ENCODE results near the gene ABHD2. TPM values are rescaled to one million over a fixed set of nuclear protein-coding genes. Genes with fewer than 3 reads are reported as not detected.

Gene ABHD2
- total and polyA plus RNA-seq, 2 experiments from 2014 or later = 5.2 to 15.2 TPM

GRCh38 chr15:89131731-89132130 lies 43.5 kb downstream of the ABHD2 start (continued):
- no peak for TF ChIP-seq CTCF (conservative IDR thresholded peaks at IDR 0.05; ENCODE audit: low read depth in 2 of 2)
- no peak for TF ChIP-seq CREB1 (CRISPR knock-in tag; IDR thresholded peaks at IDR 0.05; ENCODE audit: low read depth)
- TF ChIP-seq EZH2phosphoT487 (IDR thresholded peaks at IDR 0.05; ENCODE audit: unreplicated experiment) = no peak
- no peak for TF ChIP-seq NANOG (IDR thresholded peaks at IDR 0.05; ENCODE audit: borderline replicate concordance)
- no peak for TF ChIP-seq ZNF114 (CRISPR knock-in tag; IDR thresholded peaks at IDR 0.05)
- no peak for TF ChIP-seq ETS1 (IDR thresholded peaks at IDR 0.05)

GRCh38 chr15:89132611-89133507 lies 44.6 kb downstream of the ABHD2 start:
- H3K4me1 Mint-ChIP-seq = no peaks in the 10 kb centered on the region; the same call in 2 of the 3 replicates
- no peaks in the 10 kb centered on the region for H3K79me2 ChIP-seq (replicated peaks; ENCODE audit: insufficient read depth)
- no peak overlapping the region for H3K4me3 ChIP-seq
- no peak overlapping the region for H3K4me3 Mint-ChIP-seq
- H3K36me3 Mint-ChIP-seq (ENCODE audit: low read depth) = no peaks in the 10 kb centered on the region
- H4K20me1 ChIP-seq (replicated peaks; ENCODE audit: insufficient read depth) = 0 out of 2 replicates have a peak, but pooled peaks cover 4% of the 10 kb centered on the region
- H3K9me2 ChIP-seq (ENCODE audit: insufficient read depth) = no peaks in the 10 kb centered on the region
- no peaks in the 10 kb centered on the region for H3K27me3 ChIP-seq (ENCODE audit: insufficient read depth)
- ATAC-seq (no peak), DNase-seq (ENCODE audit: low spot score) (no peak)
- no peak overlapping the region for H2AFZ ChIP-seq
- H3K9me3 Mint-ChIP-seq = no peaks in the 10 kb centered on the region
- H3K27me3 Mint-ChIP-seq (ENCODE audit: insufficient read depth, low read depth, poor library complexity) = no peaks in the 10 kb centered on the region
- H3K27ac Mint-ChIP-seq = no peak overlapping the region
- H3K27ac ChIP-seq (ENCODE audit: low read depth) = no peak overlapping the region
- H3K4me1 ChIP-seq (ENCODE audit: insufficient read depth) = no peaks in the 10 kb centered on the region
- H3K36me3 ChIP-seq (ENCODE audit: insufficient read depth) = no peaks in the 10 kb centered on the region
- no peaks in the 10 kb centered on the region for H3F3A ChIP-seq (replicated peaks; ENCODE audit: low read depth)
- no peak overlapping the region for H3K4me2 ChIP-seq
- TF ChIP-seq NANOG (IDR thresholded peaks at IDR 0.05; ENCODE audit: borderline replicate concordance) = no peak
- TF ChIP-seq EZH2 (IDR thresholded peaks at IDR 0.05; ENCODE audit: low read depth, unreplicated experiment) = no peak
- TF ChIP-seq ZNF114 (CRISPR knock-in tag; IDR thresholded peaks at IDR 0.05) = no peak
- no peak for TF ChIP-seq STAT1 (IDR thresholded peaks at IDR 0.05; ENCODE audit: unreplicated experiment)
- TF ChIP-seq ZNF331 (CRISPR knock-in tag; IDR thresholded peaks at IDR 0.05; ENCODE audit: low read depth) = no peak
- no peak for TF ChIP-seq REST (IDR thresholded peaks at IDR 0.05; ENCODE audit: unreplicated experiment)
- no peak for TF ChIP-seq EZH2phosphoT487 (IDR thresholded peaks at IDR 0.05; ENCODE audit: unreplicated experiment)
- TF ChIP-seq ETS1 (IDR thresholded peaks at IDR 0.05) = no peak
- no peak for TF ChIP-seq CTCF (conservative IDR thresholded peaks at IDR 0.05; ENCODE audit: low read depth in 2 of 2)
- TF ChIP-seq CREB1 (CRISPR knock-in tag; IDR thresholded peaks at IDR 0.05; ENCODE audit: low read depth) = no peak

Data from GM23338 (cell line).